ENCODE measurements around the gene TXNRD1. TPM values are rescaled to one million over a fixed set of nuclear protein-coding genes. Genes with fewer than 3 reads are reported as not detected.

TXNRD1 gene
- total and polyA plus RNA-seq, 8 donors = 54.6 to 174 (median 61.1) TPM

DNA sequence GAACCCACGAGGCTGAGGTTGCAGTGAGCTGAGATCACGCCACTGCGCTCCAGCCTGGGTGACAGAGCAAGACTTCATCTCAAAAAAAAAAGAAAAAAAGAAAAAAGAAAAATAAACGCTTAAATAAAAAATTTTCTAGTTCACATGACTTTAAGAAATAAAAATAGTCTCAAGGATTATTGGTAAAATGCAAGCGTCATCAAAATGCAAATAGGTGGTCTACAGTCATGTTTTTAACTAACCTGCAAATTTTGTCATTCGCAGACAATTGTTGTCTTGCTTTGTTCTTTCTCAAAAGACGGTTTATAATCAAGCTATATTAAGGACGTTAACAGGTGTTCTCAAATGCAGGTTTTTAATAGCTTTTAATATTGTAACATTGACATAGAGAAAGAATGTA lies 22.4 kb downstream of the TXNRD1 start:
- no peak for ATAC-seq
- Histone ChIP-seq H3K27ac (no peak overlapping the region), H3K4me1 (no peaks in the 10 kb centered on the region), H3K4me3 (no peak overlapping the region), H3K36me3 (no peaks in the 10 kb centered on the region), H3K27me3 (no peaks in the 10 kb centered on the region), H3K9me3 (peaks cover 3 to 34% of the 10 kb centered on the region in 2 donors)
- no peak for DNase-seq
- intact Hi-C loops (cut with DNase I) = no loop called here
- TF ChIP-seq, protein P1, sequence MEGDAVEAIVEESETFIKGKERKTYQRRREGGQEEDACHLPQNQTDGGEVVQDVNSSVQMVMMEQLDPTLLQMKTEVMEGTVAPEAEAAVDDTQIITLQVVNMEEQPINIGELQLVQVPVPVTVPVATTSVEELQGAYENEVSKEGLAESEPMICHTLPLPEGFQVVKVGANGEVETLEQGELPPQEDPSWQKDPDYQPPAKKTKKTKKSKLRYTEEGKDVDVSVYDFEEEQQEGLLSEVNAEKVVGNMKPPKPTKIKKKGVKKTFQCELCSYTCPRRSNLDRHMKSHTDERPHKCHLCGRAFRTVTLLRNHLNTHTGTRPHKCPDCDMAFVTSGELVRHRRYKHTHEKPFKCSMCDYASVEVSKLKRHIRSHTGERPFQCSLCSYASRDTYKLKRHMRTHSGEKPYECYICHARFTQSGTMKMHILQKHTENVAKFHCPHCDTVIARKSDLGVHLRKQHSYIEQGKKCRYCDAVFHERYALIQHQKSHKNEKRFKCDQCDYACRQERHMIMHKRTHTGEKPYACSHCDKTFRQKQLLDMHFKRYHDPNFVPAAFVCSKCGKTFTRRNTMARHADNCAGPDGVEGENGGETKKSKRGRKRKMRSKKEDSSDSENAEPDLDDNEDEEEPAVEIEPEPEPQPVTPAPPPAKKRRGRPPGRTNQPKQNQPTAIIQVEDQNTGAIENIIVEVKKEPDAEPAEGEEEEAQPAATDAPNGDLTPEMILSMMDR (IDR thresholded peaks at IDR 0.05) = no peak

DNA sequence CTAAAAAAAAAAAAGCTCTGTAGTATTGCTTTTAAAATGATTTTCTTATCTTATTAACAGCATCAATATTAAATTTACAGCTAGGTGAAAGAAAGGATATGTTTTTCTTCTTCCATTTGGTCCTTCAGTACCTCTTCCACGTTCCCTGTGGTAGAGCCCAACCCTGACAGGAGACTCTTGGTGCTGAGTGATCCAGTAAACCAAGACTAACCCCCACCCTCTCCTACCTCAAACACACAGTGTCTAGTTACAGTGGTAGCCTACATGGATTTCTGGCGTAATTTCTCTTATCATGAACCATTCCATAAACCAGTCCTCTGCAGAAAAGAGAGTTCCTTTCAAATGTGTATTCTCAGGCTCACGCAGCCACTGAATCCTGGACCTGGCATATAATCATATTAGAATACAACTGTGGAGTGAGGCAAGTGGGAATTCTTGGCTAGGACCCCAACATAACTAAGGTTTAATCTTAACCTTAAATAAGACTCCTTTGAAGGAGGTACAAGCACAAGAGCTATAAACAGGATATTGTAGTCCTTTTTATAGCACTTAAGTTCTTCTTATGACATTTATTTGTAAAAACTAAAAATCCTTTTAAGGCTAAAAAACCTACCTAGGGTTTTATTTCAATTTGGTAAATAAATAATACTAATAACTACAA lies 27.1 kb downstream of the TXNRD1 start:
- Histone ChIP-seq H3K36me3 (no peaks in the 10 kb centered on the region), H3K4me3 (no peak overlapping the region), H3K27ac (no peak overlapping the region), H3K4me1 (no peaks in the 10 kb centered on the region), H3K9me3 (no peaks in the 10 kb centered on the region), H3K27me3 (no peaks in the 10 kb centered on the region)
- ATAC-seq (peak; percentile 60), DNase-seq (no peak)
- TF ChIP-seq, protein P1 (IDR thresholded peaks at IDR 0.05) = no peak
- intact Hi-C loops (cut with DNase I) = no loop called here

DNA sequence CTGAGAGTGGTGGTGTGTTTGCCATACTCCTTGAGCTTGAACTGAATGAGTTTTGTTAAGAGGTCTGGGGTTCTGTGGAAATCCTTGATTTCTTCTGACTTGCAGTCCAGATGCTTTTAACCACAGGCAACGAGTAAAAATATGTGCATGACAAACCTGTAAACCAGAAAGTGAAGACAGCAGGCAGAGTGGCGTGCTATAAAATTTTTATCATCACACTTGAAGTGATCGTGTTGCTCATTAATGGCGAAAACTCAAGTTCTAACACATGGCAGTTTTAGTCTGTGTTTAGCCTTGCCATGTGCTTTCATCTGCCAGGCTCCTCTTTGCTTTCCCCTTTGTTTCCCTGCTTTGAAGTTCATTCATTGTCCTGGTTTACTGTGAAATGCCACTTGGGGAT lies 28.0 kb downstream of the TXNRD1 start:
- H3K9me3 ChIP-seq = no peaks in the 10 kb centered on the region
- TF ChIP-seq, protein P1 (IDR thresholded peaks at IDR 0.05) = no peak
- no peaks in the 10 kb centered on the region for H3K36me3 ChIP-seq
- H3K27ac ChIP-seq = no peak overlapping the region
- no peak overlapping the region for H3K4me3 ChIP-seq
- intact Hi-C loops (cut with DNase I) = no loop called here
- H3K27me3 ChIP-seq = no peaks in the 10 kb centered on the region
- DNase-seq (no peak), ATAC-seq (peak; percentile 87)
- H3K4me1 ChIP-seq = no peaks in the 10 kb centered on the region

- Histone ChIP-seq H3K4me1 (no peaks in the 10 kb centered on the region), H3K27ac (no peak overlapping the region), H3K4me3 (no peak overlapping the region), H3K27me3 (no peaks in the 10 kb centered on the region), H3K36me3 (no peaks in the 10 kb centered on the region), H3K9me3 (no peaks in the 10 kb centered on the region)
- ATAC-seq (peak; percentile 76), DNase-seq (no peak)
- intact Hi-C loops (cut with DNase I) = no loop called here
- TF ChIP-seq, protein P1 (IDR thresholded peaks at IDR 0.05) = no peak
Measured at GRCh38 chr12:104243971-104244370, 28.4 kb downstream of the TXNRD1 start.

DNA sequence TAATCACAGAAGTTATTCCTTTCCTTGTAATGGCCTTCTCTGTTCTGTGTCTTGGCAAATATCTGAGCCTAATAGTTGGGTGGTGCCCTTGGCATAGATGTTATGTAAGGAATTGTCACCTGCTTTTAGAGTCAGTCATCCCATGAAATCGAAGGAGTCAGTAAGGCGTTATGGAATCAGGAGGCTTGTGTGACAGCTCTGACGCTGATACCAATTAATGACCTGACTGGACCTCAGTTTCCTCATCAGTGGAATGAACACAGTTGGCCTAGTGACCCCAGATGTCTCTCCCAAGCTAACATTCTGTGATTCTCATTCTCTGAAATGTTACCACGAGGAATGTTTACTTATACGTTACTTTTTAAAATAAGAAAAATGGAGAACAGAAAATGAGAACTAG lies 32.1 kb downstream of the TXNRD1 start:
- Histone ChIP-seq H3K27ac (no peak overlapping the region), H3K9me3 (no peaks in the 10 kb centered on the region), H3K36me3 (no peaks in the 10 kb centered on the region), H3K4me1 (no peaks in the 10 kb centered on the region), H3K4me3 (no peak overlapping the region), H3K27me3 (no peaks in the 10 kb centered on the region)
- intact Hi-C loops (cut with DNase I) = no loop called here
- TF ChIP-seq, protein P1 (IDR thresholded peaks at IDR 0.05) = no peak
- ATAC-seq (no peak), DNase-seq (no peak)

Measured in left lung (tissue), 10 donors.